Measurements from ENCODE around the gene ADGRG3.
A peak's percentile ranks its signal among the peaks of the same experiment; 100 is the strongest.

The ADGRG3 gene

GRCh38 chr16:57734925-57735754 is 67.0 kb downstream of the ADGRG3 start:
- peak; percentile 100 for DNase-seq (ENCODE audit: low read depth, low spot score)

- no peak for DNase-seq (ENCODE audit: low read depth, low spot score)
These were observed 67.8 kb downstream of the ADGRG3 start, which contains the start of gene KATNB1 for GRCh38 chr16:57735755-57736418. Gene KATNB1 (plus strand): TSS chr16:57735770. CDS start chr16:57737244, 1,474 bp downstream.

- DNase-seq (ENCODE audit: low read depth, low spot score): peak; percentile 29
These were observed 68.6 kb downstream of the ADGRG3 start for GRCh38 chr16:57736419-57737351.

GRCh38 chr16:57738844-57739243 is 70.7 kb downstream of the ADGRG3 start:
- DNase-seq (ENCODE audit: low read depth, low spot score): no peak
